Neural progenitor cell (in vitro differentiated cells): ENCODE results near the gene ABLIM2.

Experiments
- CTCF ChIP-seq: fragments of 200-600 bp; sonication (generic); IDR thresholded peaks from 2 replicates; pipeline ENCODE4 v1.5.1; 2017; ENCODE audit warnings: antibody characterized with exemption, mild to moderate bottlenecking
- EZH2 ChIP-seq: fragments of 200-600 bp; sonication (generic); IDR thresholded peaks from 2 replicates; pipeline ENCODE4 v1.6.1; 2017; ENCODE audit warnings: antibody characterized with exemption, mild to moderate bottlenecking, moderate library complexity

DNA sequence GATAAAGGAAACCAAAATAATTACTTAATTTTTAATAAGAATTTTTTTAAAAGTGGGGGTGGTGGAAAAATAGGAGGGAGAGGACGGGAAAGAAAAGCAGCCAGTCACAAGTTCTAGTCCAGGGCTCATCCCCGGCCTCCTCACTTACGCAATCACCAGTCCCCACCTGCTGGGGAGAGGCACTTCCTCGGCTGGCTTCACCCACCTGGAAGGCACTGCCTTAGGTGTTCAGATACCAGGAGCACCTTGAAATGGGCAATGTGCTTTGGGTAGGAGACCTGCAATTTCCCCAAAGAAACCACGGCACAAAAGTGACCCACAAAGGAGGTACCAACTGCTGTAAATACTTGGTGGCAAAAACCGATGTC lies 242.8 kb downstream of the ABLIM2 start:
- TF ChIP-seq EZH2: no peak
- TF ChIP-seq CTCF: no peak
